Neural cell (in vitro differentiated cells): ENCODE data around the gene STRN3.

Experiments
- EP300 ChIP-seq: fragments of 450-650 bp; conservative IDR thresholded peaks from 2 replicates; pipeline ENCODE4 v1.6.1; 2014; ENCODE audit warnings: antibody characterized with exemption, mild to moderate bottlenecking, moderate library complexity; ENCODE audit not compliant: poor library complexity, severe bottlenecking
- TAF1 ChIP-seq: IDR thresholded peaks from 2 replicates; pipeline ENCODE4 v1.6.1; 2012; ENCODE audit warnings: low read depth
- TF ChIP-seq, protein P1 (sequence below): fragments of 450-650 bp; IDR thresholded peaks from 2 replicates; pipeline ENCODE4 v1.5.1; 2014; ENCODE audit warnings: antibody characterized with exemption, mild to moderate bottlenecking, moderate library complexity; ENCODE audit not compliant: poor library complexity, severe bottlenecking

DNA sequence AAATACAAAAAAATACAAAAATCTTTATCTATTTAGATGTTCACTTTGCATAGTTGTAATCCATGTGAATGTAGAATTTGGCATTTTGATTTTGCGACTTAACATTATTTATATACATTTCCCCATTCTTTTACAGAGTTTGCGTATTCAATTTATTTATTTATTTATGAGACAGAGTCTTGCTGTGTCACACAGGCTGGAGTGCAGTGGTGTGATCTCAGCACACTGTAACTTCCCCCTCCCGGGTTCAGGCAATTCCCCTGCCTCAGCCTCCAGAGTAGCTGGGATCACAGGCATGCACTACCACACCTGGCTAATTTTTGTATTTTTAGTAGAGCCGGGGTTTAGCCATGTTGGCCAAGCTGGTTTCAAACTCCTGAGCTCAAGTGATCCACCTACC is 25.3 kb upstream of the STRN3 start:
- TF ChIP-seq, protein P1, sequence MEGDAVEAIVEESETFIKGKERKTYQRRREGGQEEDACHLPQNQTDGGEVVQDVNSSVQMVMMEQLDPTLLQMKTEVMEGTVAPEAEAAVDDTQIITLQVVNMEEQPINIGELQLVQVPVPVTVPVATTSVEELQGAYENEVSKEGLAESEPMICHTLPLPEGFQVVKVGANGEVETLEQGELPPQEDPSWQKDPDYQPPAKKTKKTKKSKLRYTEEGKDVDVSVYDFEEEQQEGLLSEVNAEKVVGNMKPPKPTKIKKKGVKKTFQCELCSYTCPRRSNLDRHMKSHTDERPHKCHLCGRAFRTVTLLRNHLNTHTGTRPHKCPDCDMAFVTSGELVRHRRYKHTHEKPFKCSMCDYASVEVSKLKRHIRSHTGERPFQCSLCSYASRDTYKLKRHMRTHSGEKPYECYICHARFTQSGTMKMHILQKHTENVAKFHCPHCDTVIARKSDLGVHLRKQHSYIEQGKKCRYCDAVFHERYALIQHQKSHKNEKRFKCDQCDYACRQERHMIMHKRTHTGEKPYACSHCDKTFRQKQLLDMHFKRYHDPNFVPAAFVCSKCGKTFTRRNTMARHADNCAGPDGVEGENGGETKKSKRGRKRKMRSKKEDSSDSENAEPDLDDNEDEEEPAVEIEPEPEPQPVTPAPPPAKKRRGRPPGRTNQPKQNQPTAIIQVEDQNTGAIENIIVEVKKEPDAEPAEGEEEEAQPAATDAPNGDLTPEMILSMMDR: no peak
- no peak for TF ChIP-seq TAF1
- no peak for TF ChIP-seq EP300
